C4-2B (cell line): Measurements from ENCODE around the gene OR1S1.

Experiments used
- H3K27ac ChIP-seq: fragments of 450-650 bp; 2 replicates; pipeline ENCODE4 v1.5.1; 2017
- ZFX ChIP-seq: fragments of 450-650 bp; IDR thresholded peaks from 2 replicates; pipeline ENCODE4 v1.6.1; 2017
- TF ChIP-seq, protein P1 (sequence below): fragments of 450-650 bp; conservative IDR thresholded peaks from 2 replicates; pipeline ENCODE4 v1.5.1; 2017; ENCODE audit warnings: mild to moderate bottlenecking

Gene OR1S1

GRCh38 chr11:58222721-58223120, 10.2 kb downstream of the OR1S1 start:
- no peak overlapping the region for H3K27ac ChIP-seq
- no peak for TF ChIP-seq ZFX
- TF ChIP-seq, protein P1, sequence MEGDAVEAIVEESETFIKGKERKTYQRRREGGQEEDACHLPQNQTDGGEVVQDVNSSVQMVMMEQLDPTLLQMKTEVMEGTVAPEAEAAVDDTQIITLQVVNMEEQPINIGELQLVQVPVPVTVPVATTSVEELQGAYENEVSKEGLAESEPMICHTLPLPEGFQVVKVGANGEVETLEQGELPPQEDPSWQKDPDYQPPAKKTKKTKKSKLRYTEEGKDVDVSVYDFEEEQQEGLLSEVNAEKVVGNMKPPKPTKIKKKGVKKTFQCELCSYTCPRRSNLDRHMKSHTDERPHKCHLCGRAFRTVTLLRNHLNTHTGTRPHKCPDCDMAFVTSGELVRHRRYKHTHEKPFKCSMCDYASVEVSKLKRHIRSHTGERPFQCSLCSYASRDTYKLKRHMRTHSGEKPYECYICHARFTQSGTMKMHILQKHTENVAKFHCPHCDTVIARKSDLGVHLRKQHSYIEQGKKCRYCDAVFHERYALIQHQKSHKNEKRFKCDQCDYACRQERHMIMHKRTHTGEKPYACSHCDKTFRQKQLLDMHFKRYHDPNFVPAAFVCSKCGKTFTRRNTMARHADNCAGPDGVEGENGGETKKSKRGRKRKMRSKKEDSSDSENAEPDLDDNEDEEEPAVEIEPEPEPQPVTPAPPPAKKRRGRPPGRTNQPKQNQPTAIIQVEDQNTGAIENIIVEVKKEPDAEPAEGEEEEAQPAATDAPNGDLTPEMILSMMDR = no peak

GRCh38 chr11:58227956-58228615, 15.6 kb downstream of the OR1S1 start:
- H3K27ac ChIP-seq = no peak overlapping the region
- no peak for TF ChIP-seq ZFX
- TF ChIP-seq, protein P1 = no peak

- TF ChIP-seq, protein P1 = no peak
- no peak for TF ChIP-seq ZFX
- no peak overlapping the region for H3K27ac ChIP-seq
Observed at GRCh38 chr11:58243954-58244353, 31.4 kb downstream of the OR1S1 start.

GRCh38 chr11:58254936-58255335, 42.4 kb downstream of the OR1S1 start:
- no peak overlapping the region for H3K27ac ChIP-seq
- no peak for TF ChIP-seq ZFX
- TF ChIP-seq, protein P1 = no peak

DNA sequence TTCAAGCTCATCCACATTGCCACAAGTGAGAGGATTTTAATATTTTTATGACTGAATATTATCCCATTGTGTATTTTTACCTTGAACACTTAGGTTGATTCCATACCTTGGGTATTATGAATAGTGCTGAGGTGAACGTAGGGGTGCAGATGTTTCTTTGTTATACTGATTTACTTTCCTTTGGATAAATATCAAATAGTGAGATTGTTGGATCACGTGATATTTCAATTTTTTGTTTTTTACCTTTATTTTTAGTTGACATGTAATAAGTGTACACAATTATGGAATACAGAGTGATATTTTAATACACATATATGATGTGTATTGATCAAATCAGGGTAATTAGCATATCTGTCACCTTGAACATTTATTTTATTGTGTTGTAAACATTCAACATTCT, 47.5 kb downstream of the OR1S1 start:
- TF ChIP-seq, protein P1 = no peak
- no peak for TF ChIP-seq ZFX
- H3K27ac ChIP-seq = no peak overlapping the region
